Activated CD8-positive, alpha-beta T cell treated with anti-CD3 and anti-CD28 coated beads for 36 hours (primary cell): ENCODE data around the gene ALMS1. TPM values are rescaled to one million over a fixed set of nuclear protein-coding genes. Genes with fewer than 3 reads are reported as not detected.

Experiments used
- ATAC-seq: fragments of 200-7000 bp; cut with Tn5 transposase; one replicate; pipeline ENCODE4 v1.10.0; 2021; ENCODE audit warnings: mild to moderate bottlenecking, moderate library complexity
- CTCF ChIA-PET: fragments of 350-600 bp; sonication (Branson Sonifier 250); formaldehyde crosslinking; loops from one replicate; lab custom pipeline; 2021; ENCODE audit warnings: antibody characterized with exemption; lab: Charles Lee
- POLR2A ChIA-PET: fragments of 350-600 bp; sonication (Branson Sonifier 250); formaldehyde crosslinking; loops from one replicate; lab custom pipeline; 2021; ENCODE audit warnings: antibody characterized with exemption; lab: Charles Lee
- DNase-seq: peaks from one replicate; pipeline ENCODE4 v3.0.0-alpha.2; 2020
- H3K27ac Mint-ChIP-seq: one replicate; pipeline ENCODE4 v1.8.0; 2021; ENCODE audit warnings: mild to moderate bottlenecking, mixed read lengths
- H3K27me3 Mint-ChIP-seq: one replicate; pipeline ENCODE4 v1.8.0; 2021; ENCODE audit warnings: mixed read lengths
- H3K36me3 Mint-ChIP-seq: one replicate; pipeline ENCODE4 v1.8.0; 2021; ENCODE audit warnings: low read depth, mixed read lengths
- H3K4me1 Mint-ChIP-seq: one replicate; pipeline ENCODE4 v1.8.0; 2021; ENCODE audit warnings: low read depth, mixed read lengths
- H3K4me3 Mint-ChIP-seq: one replicate; pipeline ENCODE4 v1.8.0; 2021; ENCODE audit warnings: mild to moderate bottlenecking, moderate library complexity, mixed read lengths
- H3K9me3 Mint-ChIP-seq: one replicate; pipeline ENCODE4 v1.8.0; 2021; ENCODE audit warnings: mixed read lengths
- CTCF ChIP-seq: fragments of 200-600 bp; IDR thresholded peaks from one replicate; pipeline ENCODE4 v1.8.0; 2022; ENCODE audit warnings: antibody characterized with exemption, mild to moderate bottlenecking
- intact Hi-C: fragments of 100-400 bp; cut with micrococcal nuclease; formaldehyde crosslinking; loops from one replicate; pipeline ENCODE4 v1.10.0; 2022
- total RNA-seq, 2 experiments: library from RNA; stranded (reverse); gene quantifications; one replicate each; pipeline ENCODE4 v1.2.3, GENCODE V29; 2021

Gene ALMS1
- total RNA-seq, 2 experiments from 2014 or later, result 18.1 to 20.3 TPM

DNA sequence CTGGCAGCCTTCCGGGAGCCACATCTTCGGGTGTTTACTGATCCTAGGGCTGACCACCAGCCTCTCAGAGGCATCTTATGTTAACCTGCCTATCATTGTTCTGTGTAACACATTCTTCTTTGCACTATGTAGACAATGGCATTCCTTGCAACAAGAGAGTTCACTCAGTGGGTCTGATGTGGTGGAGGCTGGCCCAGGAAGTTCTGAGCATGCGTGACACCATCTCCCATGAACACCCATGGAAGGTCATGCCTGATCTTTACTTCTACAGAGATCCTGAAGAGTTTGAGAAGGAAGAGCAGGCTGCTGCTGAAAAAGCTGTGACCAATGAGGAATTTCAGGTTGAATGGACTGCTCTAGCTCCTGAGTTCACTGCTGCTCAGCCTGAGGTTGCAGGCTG lies 15.3 kb upstream of the ALMS1 start:
- no peak overlapping the region for H3K27ac Mint-ChIP-seq
- ATAC-seq (no peak), DNase-seq (no peak)
- no peak for TF ChIP-seq CTCF
- peaks cover 7% of the 10 kb centered on the region for H3K27me3 Mint-ChIP-seq
- intact Hi-C loops, result no loop called here
- no peaks in the 10 kb centered on the region for H3K4me1 Mint-ChIP-seq
- no peaks in the 10 kb centered on the region for H3K36me3 Mint-ChIP-seq
- POLR2A ChIA-PET, result no interaction called here
- no peak overlapping the region for H3K4me3 Mint-ChIP-seq
- H3K9me3 Mint-ChIP-seq, result no peaks in the 10 kb centered on the region
- CTCF ChIA-PET, result interaction anchor here (0.7 to 0.9 kb wide), 2 partner anchors 10 to 12 kb away, joined by 3 read pairs; no protein-coding TSS in a partner anchor

DNA sequence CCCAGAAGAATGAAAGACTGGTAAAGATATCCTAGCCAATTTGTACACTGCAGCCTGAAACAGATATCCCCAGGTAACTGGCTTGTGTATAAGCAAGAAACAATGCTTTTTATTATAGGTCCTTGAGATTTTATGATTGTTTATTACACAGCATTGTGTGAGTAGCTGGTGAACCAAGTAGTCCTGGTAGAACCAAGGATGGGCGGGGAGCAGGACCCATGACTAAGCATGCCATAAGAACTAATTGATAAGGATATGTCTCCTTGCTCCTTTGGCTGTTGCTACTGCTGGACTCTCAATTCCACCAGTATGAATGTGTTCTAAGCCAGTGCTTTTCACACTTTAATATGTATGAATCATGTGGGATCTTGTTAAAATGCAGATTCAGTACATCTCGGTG lies 12.3 kb upstream of the ALMS1 start:
- no peaks in the 10 kb centered on the region for H3K4me1 Mint-ChIP-seq
- POLR2A ChIA-PET, result no interaction called here
- H3K36me3 Mint-ChIP-seq, result no peaks in the 10 kb centered on the region
- no peak for ATAC-seq
- DNase-seq, result no peak
- no peaks in the 10 kb centered on the region for H3K9me3 Mint-ChIP-seq
- CTCF ChIA-PET, result no interaction called here
- intact Hi-C loops, result no loop called here
- no peak overlapping the region for H3K27ac Mint-ChIP-seq
- H3K27me3 Mint-ChIP-seq, result peaks cover 19% of the 10 kb centered on the region
- H3K4me3 Mint-ChIP-seq, result no peak overlapping the region
- TF ChIP-seq CTCF, result no peak

DNA sequence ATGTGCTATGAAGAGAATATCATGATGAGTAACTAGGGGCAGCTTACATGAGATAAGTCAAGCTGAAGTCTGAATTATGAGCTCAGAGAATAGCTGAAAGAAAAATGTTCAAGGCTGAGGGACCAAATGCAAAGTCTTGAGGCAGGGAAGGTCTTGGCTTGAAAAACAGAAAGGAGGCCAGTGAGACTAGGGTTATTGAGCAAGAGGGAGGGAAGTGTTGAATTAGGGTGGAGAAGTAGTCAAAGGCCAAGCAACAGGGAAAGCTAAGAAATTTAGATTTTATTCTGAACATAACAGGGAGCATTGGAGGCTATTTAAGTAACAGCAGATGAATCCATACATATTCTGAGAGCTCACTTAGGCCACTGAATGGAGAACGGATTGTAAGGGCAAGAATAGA lies 11.4 kb upstream of the ALMS1 start:
- TF ChIP-seq CTCF, result no peak
- ChIA-PET POLR2A (interaction anchor here (0.6 kb wide), 1 partner anchor 513 kb away, joined by 3 read pairs; no protein-coding TSS in a partner anchor), CTCF (no interaction called here)
- no peak overlapping the region for H3K27ac Mint-ChIP-seq
- intact Hi-C loops, result no loop called here
- no peaks in the 10 kb centered on the region for H3K4me1 Mint-ChIP-seq
- H3K9me3 Mint-ChIP-seq, result no peaks in the 10 kb centered on the region
- H3K4me3 Mint-ChIP-seq, result no peak overlapping the region
- H3K36me3 Mint-ChIP-seq, result no peaks in the 10 kb centered on the region
- ATAC-seq (no peak), DNase-seq (no peak)
- peaks cover 21% of the 10 kb centered on the region for H3K27me3 Mint-ChIP-seq

DNA sequence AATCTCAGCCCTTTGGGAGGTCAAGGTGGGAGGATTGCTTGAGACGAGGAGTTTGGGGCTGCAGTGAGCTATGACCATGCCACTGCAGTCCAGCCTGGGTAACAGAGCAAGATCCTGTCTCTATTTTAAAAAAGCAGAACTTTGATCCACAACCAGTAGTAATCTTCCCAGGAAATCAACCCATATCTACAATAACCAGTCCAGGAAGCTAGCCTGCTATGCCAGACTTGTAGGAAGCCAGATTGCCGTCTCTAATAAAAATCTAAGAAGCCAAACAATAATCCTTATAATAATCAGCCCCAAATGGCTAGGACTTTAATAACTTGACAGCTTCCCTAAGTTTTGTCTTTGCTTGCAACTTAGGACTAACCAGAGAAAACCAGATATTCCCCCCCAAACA lies 9.0 kb upstream of the ALMS1 start:
- Mint-ChIP-seq H3K27ac (no peak overlapping the region), H3K9me3 (no peaks in the 10 kb centered on the region), H3K27me3 (peaks cover 21% of the 10 kb centered on the region), H3K4me1 (no peaks in the 10 kb centered on the region), H3K36me3 (no peaks in the 10 kb centered on the region), H3K4me3 (no peak overlapping the region)
- ChIA-PET POLR2A (no interaction called here), CTCF (interaction anchor here (0.6 to 0.7 kb wide), 2 partner anchors 45 to 146 kb away, joined by 3 read pairs; no protein-coding TSS in a partner anchor)
- DNase-seq (no peak), ATAC-seq (no peak)
- intact Hi-C loops, result no loop called here
- no peak for TF ChIP-seq CTCF

DNA sequence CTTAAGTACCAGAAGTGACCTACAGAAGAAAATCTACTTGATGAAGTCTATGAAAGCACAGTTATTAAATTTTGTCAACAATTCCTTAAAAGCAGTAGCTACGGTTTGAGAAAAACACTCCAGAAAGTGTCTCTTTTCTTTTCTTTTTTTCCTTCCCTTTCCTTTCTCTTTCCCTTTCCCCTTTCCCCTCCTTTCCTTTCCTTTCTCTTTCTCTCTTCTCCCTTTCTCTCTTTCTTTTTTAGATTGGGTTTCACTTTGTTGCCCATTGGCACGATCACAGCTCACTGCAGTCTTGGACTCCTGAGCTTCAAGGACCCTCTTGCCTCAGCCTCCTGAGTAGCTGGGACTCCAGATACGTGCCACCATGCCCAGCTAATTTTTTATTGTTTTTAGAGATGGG lies 2.6 kb upstream of the ALMS1 start:
- Mint-ChIP-seq H3K4me3 (no peak overlapping the region), H3K36me3 (peaks cover 1% of the 10 kb centered on the region), H3K9me3 (no peaks in the 10 kb centered on the region), H3K27ac (no peak overlapping the region), H3K4me1 (peaks cover 13% of the 10 kb centered on the region), H3K27me3 (peaks cover 3% of the 10 kb centered on the region)
- ATAC-seq (no peak), DNase-seq (no peak)
- ChIA-PET POLR2A (interaction anchor here (1.3 kb wide), 1 partner anchor 188 kb away, joined by 3 read pairs; no protein-coding TSS in a partner anchor), CTCF (interaction anchor here (1.8 kb wide), 1 partner anchor 92 kb away, joined by 5 read pairs; no protein-coding TSS in a partner anchor)
- no peak for TF ChIP-seq CTCF
- intact Hi-C loops, result no loop called here
